ENCODE results near the gene CELSR1.

DNA sequence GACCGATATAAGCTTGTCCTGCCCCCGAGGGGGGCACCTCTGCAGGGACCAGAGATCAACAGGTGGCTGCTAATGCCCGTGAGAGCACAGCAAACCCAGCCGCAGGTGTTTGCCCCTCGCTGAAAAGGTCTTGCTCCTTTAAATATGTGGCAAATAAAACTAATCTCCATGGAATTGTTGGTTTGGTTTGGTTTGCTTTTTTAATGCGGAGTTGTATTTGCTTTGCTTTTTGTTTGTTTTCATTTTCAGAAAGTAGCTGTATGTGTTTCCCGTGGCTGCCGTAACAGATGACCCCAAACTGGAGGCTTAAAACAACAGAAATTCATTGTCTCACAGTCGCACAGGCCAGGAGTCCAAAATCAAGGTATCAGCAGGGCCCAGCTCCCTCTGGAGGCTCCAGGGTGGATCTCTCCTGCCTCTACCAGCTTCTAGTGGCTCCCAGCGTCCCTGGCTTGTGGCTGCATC is 93.0 kb downstream of the CELSR1 start:
- TF ChIP-seq, protein P1, sequence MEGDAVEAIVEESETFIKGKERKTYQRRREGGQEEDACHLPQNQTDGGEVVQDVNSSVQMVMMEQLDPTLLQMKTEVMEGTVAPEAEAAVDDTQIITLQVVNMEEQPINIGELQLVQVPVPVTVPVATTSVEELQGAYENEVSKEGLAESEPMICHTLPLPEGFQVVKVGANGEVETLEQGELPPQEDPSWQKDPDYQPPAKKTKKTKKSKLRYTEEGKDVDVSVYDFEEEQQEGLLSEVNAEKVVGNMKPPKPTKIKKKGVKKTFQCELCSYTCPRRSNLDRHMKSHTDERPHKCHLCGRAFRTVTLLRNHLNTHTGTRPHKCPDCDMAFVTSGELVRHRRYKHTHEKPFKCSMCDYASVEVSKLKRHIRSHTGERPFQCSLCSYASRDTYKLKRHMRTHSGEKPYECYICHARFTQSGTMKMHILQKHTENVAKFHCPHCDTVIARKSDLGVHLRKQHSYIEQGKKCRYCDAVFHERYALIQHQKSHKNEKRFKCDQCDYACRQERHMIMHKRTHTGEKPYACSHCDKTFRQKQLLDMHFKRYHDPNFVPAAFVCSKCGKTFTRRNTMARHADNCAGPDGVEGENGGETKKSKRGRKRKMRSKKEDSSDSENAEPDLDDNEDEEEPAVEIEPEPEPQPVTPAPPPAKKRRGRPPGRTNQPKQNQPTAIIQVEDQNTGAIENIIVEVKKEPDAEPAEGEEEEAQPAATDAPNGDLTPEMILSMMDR (IDR thresholded peaks at IDR 0.05), result no peak
- no peak for TF ChIP-seq POLR2A (IDR thresholded peaks at IDR 0.05)

Measured in vagina (tissue), 2 donors.